ENCODE data around the gene RRP9. TPM values are rescaled to one million over a fixed set of nuclear protein-coding genes. Genes with fewer than 3 reads are reported as not detected.

RRP9 gene
- total RNA-seq, 1 donor from 2014 or later, result 9.7 TPM

DNA sequence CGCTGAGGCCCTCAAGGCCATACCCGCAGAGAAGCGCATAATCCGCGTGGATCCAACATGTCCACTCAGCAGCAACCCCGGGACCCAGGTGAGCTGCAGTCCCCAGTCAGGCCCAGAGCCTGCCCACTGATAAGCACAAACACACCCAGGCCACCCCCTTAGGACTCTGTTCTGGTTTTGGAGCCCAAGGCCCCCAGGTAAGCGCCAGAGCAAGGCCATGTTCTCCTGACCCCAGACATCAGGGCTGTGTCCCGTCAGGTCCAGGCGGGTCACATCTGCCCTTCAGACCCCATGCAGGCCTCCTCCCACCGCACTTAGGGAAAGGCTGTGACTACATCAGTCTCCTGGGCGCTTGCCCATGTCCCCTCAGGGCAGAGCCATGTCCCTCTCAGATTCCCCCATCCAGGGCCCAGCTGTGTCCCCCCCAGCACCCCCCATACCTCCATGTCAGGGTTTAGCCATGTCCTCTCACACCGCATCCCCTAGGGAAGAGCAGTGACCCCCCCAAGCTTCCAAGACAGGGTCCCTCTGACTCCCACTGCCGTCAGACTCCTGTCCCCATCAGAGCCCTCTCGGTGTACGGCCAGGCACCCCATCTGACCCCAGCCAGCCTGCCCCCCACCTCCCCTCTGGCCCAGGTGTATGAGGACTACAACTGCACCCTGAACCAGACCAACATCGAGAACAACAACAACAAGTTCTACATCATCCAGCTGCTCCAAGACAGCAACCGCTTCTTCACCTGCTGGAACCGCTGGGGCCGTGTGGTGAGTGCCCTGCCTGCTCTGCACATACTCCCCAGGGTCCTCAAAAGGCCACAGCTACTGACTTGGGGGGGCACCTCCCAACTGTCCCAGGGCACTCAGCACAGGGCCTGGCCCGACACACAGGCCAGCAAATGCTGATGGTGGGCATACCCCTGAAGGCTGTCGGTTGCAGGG, 2.0 kb upstream of the RRP9 start:
- peak; percentile 51 for DNase-seq (ENCODE audit: low spot score)
- intact Hi-C loops (cut with DNase I), result loop anchor here (5.0 kb wide), 2 partner anchors 109 to 199 kb away; no protein-coding TSS in a partner anchor

DNA sequence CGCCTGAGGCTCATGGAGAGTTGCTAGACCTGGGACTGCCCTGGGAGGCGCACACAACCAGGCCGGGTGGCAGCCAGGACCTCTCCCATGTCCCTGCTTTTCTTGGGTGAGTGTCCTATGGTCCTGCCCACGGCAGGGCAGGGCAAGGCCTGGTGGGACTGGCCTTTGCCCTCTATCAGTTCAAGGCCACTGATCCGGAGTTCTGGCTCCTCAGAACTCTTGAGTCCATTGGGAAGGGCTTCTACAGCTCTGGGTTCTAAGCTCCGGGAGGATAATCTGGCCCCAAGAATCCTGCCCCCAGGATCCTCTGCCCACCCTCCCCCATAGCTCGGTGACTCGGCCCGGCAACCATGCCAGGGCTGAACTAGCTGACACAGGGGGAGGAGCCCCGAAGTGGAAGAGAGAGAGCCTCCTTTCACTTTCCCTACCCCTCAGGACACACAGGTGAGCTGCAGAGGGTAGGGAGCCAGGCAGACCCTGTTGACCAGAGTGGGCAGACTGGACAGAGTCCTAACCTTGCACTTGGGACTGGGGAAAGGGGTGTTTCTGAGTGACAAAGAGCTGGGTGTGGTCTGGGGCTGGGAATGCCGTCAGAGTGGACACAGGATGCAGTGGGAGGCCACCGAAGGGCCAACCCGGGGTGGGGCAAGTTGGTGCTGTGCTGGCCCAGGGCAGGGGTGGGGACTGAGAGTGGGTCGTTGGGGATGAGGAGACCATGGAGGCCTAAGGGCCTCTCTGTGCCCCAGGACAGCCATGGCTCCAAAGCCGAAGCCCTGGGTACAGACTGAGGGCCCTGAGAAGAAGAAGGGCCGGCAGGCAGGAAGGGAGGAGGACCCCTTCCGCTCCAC, 1.1 kb upstream of the RRP9 start:
- intact Hi-C loops (cut with DNase I), result loop anchor here (1.0 to 5.0 kb wide), 4 partner anchors 31 to 199 kb away; partner anchors contain the start of genes ABHD14B and RPL29

DNA sequence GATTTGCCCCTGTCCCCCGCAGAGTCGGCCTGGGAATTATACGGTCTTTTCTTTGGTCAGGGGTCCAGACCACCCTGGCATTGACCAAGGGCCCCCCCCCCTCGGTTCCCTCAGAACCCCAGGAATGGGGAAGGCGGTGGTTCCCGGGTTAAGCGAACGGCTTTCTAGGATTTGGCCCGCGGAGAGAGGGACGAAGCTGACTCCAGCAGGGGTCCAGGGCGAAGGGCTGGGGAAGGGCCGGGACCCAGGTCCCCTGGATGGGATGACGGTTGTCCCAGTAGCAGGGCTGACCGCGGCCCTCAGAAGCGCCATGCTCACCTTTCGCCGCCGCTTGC, 274 bp downstream of the RRP9 start:
- DNase-seq (ENCODE audit: low spot score), result no peak

More for the DNA sequence above, 1.1 kb upstream of the RRP9 start:
- peak; percentile 76 for DNase-seq (ENCODE audit: low spot score)

GRCh38 chr3:51940648-51941462, 849 bp downstream of the RRP9 start:
- no peak for DNase-seq (ENCODE audit: low spot score)
- intact Hi-C loops (cut with DNase I), result loop anchor here (5.0 kb wide), 2 partner anchors 111 to 201 kb away; no protein-coding TSS in a partner anchor

More for the DNA sequence above, 274 bp downstream of the RRP9 start:
- intact Hi-C loops (cut with DNase I), result loop anchor here (5.0 kb wide), 2 partner anchors 111 to 201 kb away; no protein-coding TSS in a partner anchor

DNA sequence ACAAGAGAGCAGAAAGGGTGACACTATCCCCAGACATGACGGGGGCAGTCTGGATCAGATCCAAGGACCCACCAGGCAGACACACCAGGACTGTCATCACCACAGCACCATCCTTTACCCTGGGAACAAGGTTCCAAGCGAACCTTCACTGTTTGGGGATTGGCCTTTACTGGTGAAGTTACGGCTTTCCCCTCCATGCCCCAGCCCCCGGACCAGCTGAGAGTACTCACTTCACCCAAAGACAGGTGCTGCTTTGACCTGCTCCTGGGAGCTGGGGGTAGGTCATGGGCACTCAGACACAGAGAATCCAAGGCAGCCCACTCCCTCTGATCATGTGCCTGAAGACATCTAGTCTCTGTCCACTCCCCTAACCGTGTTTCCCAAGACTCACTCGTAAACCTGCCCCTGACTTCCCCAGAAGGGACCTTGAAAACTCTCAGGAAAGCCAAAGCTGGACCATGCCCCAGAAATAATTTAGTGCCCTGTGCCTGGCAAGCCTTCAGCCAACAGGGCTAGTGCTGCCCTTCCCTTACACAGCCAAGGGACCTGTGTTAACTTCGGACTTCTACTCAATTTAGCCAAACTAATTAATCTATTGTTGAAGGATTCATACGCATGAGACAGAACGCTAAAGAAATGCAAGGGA, 2.8 kb downstream of the RRP9 start:
- DNase-seq (ENCODE audit: low spot score), result peak; percentile 47
- intact Hi-C loops (cut with DNase I), result no loop called here

DNA sequence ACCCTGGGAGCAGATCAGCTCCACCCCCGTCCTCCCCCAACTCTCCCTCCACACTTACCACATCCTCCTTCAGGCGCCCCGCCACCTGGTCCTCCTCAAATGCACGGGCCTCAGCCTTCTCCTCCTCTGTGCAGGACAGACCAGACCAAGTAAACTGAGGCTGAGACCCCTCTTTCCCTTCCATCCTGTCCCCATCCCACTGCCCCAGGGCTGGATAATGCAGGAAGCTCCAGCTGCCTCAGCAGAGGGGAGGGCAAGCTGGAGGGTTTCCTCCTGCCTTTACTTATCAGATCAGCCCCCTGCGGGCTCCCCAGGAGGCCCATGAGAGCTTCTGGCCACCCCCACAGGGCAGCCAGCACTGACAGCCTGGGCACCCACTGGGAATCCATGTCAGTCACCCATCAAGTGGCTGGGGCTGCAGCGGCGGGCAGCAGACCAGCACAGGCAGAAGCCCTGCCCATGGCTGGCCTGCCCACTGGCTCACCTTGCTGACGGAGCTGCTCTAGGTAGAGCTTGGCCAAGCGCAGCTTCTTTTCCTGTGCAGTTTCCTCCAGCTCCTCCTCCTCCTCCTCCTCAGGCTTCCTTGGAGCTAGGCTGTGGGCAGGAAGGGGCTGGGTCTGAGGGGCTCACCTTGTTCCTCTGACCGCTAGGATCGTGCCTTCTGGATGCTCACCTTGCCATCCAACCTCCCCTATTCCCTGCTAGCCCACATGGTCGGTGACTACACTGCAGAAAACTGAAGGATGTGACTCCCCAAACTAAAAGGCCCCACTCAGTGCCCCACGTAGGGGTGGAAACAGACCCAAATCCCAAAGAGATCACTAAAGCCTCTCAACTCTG, 3.9 kb downstream of the RRP9 start:
- intact Hi-C loops (cut with DNase I), result no loop called here
- DNase-seq (ENCODE audit: low spot score), result peak; percentile 56

- intact Hi-C loops (cut with DNase I), result no loop called here
- DNase-seq (ENCODE audit: low spot score), result no peak
Measured at GRCh38 chr3:51937014-51937413, 4.7 kb downstream of the RRP9 start.

DNA sequence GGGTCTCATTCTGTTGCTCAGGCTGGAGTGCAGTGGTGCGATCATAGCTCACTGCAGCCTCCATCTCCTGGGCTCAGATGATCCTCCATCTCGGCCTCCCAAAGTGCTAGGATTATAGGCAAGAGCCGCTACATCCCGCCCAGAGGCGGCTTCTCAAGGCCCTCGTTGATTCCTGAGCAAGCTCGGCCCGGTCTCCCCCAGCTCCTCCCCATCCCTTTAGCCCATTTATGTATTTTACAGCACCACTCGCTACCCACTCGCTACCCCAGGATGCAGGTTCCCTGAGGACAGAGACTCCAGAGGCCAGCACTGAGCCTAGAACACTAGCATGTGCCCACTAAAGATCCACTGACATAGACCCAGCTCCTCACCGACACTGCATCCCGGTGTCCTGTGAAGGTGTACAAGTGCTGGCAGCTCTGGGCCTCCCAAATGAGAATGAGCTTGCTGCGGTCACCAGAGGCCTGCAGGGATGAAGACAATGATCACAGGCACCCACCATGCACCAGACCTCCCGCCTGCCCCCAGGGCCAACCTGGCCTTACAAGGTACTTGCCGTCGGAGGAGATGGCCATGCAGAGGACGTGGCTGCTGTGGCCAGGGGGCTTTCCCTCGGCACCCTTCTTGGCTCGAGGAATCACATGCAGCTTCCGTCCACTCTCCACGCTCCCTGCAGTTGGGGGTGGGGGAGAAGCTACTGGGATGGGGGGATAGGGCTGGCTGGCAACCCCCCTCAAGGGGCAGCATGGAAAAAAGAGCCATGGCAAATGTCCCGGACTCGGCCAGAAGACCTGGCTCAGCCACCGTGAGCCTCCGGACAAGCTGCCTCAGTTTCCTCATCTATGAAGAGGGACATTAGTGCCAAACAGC, 5.6 kb downstream of the RRP9 start:
- intact Hi-C loops (cut with DNase I), result no loop called here
- no peak for DNase-seq (ENCODE audit: low spot score)

DNA sequence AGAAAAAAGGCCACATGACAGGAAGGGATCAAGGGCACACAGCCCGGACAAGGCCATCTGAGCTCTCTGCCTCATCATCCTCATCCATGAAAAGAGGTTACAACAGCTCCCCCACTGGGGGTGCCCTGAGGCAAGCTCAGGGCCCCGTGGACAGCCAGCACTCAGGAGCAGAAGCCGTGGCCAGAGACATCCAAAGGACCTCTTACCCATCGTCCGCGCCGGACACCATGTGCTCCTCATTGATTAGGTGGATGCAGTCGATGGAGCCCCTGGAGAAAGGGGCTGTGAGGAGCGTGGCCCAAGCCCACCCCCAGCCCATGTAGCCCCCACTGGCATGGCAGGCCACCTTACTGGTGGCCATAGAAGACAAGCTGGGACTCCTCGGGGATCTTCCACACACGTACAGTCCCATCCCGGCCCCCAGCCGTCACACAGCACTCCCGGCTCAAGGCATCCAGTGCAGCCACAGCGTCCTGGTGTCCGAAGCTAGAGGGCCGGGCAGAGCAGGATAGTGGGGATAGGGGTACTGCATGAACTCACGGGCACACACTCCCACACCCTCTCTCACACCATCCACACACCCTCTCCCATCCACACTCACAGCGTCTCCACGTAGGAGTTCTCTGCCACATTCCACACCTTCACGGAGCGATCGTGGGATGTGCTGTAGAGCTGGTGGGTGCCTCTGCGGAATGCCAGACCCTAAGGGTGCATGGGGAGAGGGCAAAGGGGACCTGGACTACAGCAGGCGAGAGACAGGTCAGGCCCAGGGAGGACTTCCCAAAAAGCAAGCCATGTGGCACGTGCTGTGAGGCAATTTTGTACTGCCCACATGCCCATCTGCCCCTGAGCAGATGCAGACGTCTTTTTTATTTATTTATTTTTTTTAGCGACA, 6.5 kb downstream of the RRP9 start:
- intact Hi-C loops (cut with DNase I), result no loop called here
- no peak for DNase-seq (ENCODE audit: low spot score)

DNA sequence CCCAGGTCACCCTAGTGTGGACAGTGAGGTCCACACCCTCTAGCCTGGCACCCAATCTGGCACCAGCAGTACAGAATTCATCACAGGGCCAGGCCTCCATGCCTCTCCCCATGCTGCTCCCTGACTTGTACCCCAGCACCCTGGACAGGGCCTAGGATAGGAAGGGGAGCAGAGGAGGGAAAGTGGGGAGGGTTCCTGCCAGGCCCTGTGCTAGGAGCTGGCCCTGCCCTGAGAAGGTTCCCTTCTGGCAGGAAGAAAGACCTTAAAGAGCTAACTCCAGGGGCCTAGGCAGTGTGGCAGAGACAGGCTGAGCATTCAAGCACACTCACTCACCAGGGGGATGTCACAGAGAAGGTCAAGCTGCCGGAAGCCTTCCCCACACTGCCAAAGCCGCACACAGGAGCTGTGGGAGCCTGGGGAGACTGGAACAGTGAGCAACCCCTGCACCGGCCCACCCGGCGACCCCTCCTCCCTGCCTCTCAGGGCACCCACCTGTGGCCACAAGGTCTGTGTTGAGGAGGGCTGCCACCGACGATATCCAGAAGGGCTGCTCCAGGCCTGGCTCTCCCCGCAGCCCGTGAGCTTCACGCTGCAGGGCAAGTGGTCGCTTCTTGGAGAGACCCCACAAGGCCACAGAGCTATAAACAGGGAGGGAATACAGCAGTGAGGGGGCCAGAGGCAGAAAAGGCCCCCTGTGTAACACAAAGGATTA, 7.4 kb downstream of the RRP9 start:
- no peak for DNase-seq (ENCODE audit: low spot score)
- intact Hi-C loops (cut with DNase I), result no loop called here

DNA sequence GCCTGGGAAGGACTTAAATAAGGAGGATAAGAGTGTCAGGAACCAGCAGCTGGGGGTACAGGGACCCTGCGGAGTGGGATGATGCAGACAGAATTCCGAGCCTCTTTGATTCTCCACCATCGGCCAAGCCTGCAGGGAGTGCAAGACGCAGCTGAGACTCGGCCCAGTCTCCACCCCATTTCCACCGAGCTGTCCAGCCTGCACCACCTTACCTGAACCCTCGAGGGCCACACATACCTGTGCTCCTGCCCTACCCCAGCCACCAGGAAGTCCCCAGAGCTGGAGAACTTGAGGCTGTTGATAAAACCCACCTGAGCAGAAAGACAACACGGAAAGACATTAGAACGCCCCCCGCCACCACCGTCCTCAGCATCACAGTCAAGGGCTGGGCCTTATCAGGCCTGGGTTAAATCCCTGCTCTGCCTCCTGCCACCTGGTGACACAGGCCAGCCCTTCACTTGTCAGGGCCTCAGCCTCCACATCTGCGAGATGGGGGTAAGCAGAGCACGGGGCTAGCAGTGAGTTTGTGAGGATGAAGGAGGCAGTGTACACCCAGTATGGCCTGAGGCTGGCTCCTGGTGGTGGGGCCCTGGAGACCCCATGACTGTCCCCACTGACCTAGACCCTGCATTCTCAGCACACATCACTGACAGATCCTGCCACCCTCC, 8.1 kb downstream of the RRP9 start:
- intact Hi-C loops (cut with DNase I), result no loop called here
- no peak for DNase-seq (ENCODE audit: low spot score)

DNA sequence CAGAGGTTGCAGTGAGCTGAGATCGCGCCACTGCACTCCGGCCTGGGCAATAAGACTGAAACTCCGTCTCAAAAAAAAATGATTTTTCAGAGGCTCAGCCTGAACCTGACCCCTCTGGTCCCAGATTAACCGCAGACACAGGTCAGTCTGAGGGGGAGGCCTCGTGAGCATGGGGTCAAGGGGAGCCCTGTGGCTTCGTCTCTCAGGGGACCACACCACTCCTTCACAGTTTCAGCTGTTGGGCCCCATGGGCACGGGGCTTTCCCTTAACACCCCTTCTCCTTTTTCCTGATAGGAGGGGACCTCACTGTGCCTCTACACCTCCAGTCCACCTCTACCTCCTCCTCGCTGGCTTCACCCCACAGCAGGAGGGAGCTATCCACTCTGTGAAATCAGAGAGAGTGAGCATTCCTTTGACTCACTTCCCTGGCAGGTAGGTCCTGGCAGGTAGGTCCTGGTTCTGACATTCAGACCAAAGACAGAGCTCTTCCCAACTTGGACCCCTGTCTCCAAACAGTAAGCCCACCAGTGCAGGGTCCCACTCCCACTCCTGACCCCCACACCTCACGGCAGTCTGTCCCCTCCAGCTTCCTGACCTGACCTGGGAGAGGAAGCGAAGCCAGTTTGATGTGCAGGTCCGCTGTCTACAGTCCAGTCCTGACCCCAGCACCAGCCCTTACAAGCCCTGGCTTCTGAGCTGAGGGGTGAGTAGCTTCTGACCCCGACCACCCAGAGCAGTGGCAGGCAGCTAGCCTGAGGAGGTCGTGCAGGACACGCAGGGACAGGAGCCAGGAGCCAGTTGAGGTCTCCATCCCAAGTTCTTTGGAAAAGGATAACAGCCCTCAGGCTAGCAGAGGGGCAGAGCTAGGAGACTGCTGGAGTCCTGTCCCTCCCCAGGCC, 9.0 kb downstream of the RRP9 start:
- intact Hi-C loops (cut with DNase I), result no loop called here
- DNase-seq (ENCODE audit: low spot score), result no peak

- DNase-seq (ENCODE audit: low spot score), result no peak
- intact Hi-C loops (cut with DNase I), result no loop called here
Measured at GRCh38 chr3:51931756-51932155, 9.9 kb downstream of the RRP9 start.

DNA sequence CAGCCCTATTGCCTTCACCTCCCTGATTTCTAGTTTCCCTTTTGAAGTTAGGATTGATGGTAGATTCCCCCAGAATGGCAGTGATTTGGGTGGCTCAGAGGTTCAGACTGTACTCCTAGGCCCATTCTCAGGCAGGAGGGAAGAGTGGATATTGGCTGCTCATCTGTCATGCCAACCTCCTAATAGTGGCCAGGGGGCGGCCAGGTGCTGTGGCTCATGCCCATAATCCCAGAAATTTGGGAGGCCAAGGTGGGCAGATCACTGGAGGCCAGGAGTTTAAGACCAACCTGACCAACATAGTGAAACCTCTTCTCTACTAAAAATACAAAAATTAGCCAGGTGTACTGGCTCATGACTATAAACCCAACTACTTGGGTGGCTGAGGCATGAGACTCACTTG, 11.3 kb downstream of the RRP9 start:
- DNase-seq (ENCODE audit: low spot score), result no peak
- intact Hi-C loops (cut with DNase I), result no loop called here
